ENCODE results near the gene PCYOX1L.

Gene PCYOX1L

DNA sequence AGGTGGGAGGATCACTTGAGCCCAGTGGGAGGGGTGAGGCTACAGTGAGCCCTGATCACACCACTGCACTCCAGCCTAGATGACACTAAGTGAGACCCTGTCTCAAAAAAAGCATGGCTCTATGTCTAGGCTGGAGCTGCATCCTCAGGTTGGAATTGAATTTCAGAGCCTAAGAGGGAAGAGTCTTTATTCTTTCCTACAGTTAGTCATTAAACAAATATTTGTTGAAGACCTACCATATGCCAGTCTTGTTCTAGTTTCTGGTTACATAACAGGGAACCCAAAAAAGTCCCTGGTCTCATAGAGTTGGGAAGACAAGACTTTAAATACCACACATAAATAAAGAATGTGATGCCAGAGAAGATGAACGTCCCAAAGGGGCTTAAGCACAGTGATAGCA lies 19.5 kb upstream of the PCYOX1L start:
- DNase-seq, result no peak

DNA sequence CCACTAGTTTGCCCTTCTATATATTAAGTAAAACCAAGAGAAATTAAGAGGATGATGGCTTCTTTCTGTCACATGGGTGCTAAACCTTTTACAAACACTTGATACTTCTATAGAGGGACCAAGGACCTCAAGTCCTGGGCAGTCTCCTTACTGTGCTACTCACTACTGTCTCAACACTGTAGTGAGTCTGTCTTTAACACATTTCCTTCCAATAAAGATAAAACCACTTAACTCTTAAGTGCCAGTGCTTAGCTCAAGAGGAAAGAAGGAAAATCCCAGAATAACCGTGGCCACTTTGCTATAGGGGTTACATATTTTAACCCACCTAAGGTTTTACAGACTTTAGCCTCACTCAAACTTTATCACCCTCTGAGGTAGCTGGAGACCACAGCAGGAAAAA lies 16.9 kb upstream of the PCYOX1L start:
- DNase-seq, result no peak

DNA sequence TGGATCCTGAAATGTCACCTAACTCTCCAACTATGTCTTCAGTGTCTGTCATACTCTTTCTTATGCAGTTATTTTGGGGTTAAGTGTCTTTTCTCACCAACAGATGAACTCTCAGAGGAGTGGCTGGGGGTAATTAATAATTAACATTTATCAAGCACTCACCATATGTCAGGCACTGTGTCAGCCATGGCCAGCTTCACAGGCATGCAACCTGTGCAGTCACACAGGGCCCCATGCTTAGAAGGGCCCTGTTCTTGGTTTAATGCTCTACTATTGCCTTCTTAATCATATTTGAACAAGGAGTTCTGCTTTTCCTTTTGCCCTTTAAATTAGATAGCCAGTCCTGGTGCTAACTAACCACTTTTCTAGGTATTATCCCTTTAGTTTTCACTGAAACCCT lies 16.0 kb upstream of the PCYOX1L start:
- DNase-seq, result no peak

DNA sequence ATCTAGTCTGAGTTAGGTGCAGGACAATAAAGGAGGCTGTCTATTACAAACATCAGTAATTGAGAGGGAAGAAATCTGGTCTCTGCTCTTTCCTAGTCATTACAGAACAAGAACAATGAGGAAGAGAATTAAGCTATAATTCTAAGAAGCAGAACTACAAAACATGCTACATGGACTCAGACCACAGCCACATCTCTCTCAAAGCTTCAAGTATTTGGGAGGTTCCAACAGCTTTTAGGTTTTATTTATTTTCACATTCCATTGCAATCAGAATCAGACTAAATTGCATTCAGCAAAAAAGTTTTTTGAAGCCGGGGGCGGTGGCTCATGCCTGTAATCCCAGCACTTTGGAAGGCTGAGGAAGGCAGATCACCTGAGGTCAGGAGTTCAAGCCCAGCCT lies 13.7 kb upstream of the PCYOX1L start:
- no peak for DNase-seq

DNA sequence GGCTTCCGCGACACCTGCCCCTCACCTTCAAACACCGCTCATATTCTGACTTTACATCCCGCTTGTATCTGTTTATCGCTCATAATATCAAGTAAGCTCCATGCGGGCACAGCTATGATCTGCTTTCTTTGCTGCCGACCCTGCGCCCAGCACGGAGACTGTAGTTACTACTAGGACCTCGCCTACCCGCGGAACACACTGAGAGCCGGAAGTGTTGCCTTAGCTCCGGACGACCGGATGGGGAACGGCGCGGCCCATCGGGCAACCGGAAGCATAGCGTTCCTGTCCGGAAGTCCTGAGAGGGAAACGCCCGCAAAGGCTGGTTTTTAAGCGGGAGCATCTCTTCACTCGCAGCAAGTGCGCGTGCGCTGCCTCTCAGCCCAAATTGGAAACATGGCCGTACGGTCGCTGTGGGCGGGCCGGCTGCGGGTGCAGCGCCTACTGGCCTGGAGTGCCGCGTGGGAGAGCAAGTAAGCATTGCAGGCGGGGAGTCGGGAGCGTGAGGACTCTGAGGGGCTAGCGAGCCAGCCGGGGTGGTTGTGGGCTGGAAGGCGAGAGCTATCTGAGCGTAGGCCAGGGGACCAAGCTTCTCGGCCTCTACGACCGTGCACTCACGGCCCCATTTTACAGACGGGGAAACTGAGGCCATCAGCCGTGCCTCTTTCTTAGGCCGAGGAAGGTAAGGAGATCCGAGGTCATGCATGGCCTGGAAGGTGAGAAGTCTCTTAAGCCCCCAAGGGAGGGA lies 12.5 kb upstream of the PCYOX1L start, which contains the start of gene GRPEL2:
Gene GRPEL2 (plus strand): TSS at position 353 of the 745 bp plus-strand sequence. CDS start 41 bp downstream, at position 394.
- peak; percentile 82 to 86 for DNase-seq

DNA sequence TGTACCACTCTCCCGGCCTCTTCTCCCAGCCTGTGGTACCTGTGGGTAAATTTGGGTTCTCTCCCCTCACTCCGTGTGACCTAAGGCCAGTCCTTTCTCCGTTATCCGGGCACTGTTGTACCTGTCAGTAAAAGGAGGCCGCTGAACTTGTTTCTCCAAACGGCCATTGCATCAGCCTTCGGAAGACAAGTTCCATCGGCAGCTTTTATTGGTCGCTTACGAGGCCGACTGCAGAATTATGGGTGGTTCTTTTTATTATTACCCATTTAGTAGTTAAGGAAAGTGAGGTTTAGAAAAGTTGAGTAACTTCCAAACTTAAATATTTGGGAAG lies 12.0 kb upstream of the PCYOX1L start:
- DNase-seq, result no peak

DNA sequence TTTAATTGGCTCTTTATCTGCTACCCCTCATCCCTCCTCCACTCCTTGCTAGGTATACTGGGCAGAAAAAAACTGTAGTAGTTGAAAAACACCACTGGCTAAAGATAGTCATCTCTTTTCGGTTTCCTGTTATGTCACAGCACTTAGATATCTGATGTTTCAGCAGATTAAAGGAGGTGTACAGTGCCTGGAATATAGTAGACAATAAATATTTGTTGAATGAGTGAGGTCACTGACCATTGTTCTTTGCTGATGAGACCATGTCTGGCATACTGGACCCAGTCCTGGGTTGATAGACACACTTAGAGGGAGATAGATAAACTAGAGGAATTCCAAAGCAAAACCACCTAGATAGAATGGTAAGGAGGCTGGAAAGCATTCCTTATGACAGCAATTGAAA lies 9.3 kb upstream of the PCYOX1L start:
- no peak for DNase-seq

DNA sequence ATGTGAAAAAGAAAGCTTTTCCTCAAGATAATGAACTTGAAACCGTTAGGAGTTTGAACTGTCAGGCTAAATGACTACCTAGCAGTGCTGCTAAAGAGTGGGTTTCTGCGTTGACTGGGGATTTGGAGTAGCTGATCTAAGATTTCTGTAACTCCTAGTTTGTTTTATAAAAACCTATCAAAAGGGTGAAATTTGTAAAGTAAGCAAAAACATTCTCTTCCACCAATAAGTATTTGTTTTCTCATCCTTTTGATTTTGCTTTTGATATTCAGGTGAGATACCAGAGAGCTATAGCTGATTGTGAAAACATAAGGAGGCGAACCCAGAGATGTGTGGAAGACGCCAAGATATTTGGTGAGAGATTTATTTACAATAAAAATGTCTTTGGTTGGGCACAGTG lies 8.5 kb upstream of the PCYOX1L start:
- DNase-seq, result no peak

DNA sequence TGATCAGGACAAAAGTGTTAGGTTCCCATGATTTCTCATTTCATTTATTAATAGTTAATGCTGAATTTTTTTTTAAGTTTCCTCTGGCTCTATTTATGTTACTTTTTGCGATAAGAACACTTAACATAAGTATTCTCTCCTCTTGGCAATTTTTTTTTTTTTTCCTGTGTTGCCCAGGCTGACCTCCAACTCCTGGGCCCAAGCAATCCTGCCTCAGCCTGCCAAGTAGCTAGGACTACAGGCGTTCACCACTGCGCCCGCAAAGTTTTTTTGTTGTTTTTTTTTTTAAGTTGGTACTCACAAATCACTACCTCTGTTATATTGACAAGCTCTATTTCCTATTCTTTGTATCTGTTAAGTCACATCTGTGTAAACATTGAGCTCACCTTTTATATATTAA lies 5.7 kb upstream of the PCYOX1L start:
- no peak for DNase-seq

DNA sequence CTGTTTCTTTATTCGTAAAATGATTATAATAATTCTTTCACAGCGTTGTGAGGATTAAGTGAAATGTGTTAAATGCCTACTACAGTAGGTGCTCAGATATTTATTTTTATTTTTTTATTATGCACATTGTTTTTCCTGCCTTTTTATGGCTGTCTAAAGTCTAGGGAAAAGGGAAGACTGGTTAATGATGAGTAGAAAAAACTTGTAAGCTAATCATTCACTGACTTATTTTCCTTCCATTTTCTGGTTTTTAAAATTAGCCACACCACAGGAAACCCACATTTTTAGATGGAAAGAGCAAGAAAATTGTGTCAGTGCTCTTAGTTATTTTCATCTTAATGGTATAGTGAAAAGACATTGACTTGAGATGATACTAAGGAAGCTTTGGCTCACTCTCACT lies 3.9 kb upstream of the PCYOX1L start:
- no peak for DNase-seq

DNA sequence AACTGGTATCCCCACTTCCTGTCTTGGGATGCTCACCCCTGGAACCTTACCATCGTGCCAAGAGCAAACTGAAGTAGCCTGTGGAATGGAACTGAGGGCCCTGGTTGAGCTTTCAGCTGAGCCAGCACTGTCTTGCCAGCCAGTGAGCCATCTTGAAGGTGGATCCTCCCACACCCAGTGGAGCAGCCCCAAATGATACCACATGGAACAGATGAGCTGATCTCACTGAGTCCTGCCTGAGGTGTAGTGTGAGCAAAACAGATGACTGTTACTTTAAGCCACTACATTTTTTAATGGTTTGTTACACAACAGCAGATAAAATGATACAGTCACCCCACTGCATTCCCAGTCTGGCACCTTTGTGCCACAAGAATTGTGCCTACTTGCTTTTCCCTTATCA lies 2.2 kb upstream of the PCYOX1L start:
- DNase-seq, result peak in 1 of 2 experiments; percentile 16

DNA sequence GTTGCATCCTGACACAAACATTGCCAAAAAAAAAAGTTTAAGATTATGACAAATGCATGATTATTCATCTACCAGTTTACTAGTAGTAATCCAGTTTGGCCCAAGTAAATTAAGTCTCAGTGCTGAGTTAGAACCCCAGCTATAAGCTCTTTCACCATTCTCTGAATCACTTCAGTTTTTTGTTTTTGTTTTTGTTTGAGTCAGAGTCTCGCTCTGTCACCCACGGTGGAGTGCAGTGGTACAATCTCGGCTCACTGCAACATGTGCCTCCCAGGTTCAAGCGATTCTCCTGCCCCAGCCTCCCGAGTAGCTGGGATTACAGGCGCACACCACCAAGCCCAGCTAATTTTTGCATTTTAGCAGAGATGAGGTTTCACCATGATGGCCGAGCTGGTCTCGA lies 1.5 kb upstream of the PCYOX1L start:
- DNase-seq, result no peak

DNA sequence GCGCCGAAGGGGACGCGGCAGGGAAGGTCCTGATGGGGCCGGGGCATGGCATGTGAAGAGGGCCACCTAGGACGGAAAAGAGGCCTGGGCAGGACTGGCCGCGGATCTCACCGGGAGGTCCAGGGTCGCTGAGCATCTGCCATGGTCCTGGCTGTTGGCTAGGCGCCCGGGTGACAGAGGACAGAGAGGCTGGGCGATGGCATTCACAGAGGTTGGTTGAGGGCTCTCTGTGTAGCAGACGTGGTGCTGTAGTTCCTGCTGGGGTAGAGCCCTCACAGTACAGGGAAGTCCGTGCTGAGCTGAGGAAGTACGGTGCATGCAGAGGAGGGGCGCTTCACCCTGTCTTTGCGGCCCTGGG lies 427 bp downstream of the PCYOX1L start:
- peak in 1 of 2 experiments; percentile 9 for DNase-seq

DNA sequence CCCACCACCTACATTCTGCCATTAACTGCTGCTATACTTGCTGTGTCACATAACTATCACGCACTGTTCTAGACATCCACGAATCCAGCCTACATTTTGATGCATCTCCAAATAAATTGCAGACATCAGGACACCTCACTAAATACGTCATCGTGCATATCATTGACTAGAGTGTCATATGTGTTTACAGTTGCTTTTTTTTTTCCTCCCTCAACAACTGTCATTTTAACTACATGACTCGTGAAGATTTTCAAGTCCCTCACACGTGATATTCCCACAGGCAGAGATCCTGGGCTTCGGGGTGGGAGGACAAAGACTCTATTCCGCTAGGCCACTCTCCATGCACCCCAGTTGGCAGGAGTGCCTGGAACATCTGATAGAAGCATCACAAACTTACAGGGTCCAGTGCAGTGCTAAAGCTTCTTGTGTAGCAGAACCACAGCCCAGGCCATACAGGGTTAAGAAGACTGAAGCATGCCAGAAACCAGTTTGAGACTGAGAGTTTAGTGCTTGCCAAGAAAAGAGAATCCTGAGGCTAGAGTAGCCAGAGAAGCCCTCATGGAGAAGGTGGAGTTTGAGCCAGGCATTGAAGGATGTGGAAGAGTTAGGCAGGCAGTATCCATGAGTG lies 1.1 kb downstream of the PCYOX1L start:
- no peak for DNase-seq

DNA sequence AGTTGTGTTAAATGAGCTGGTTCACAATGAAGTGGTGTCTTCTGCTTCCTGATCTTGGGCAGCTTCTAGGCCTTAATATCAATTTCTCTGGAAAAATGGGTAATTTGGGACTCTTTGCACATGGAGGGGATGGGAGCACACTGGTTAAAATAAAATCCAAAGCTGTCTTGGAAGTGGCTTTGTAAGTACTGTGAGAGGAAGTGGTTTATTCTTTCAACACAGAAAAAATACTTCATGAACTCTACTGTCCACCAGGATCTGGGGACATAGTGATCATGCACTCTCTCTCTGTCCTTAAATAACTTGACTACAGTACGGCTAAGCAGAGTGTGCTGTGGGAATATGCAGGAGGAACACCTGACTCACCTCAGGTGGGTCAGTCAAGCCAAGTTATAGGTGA lies 2.4 kb downstream of the PCYOX1L start:
- no peak for DNase-seq

DNA sequence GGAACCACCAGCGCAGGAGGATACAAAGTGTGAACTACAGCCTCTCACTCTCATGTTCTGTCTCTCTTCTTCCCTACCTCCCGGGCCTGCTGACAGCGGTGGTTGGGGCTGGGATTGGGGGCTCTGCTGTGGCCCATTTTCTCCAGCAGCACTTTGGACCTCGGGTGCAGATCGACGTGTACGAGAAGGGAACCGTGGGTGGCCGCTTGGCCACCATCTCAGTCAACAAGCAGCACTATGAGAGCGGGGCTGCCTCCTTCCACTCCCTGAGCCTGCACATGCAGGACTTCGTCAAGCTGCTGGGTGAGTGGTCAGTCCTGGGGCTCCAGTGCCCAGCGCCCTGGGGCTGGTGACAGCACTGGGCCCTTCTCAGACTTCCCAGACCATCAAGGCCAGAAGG lies 4.7 kb downstream of the PCYOX1L start:
- no peak for DNase-seq

DNA sequence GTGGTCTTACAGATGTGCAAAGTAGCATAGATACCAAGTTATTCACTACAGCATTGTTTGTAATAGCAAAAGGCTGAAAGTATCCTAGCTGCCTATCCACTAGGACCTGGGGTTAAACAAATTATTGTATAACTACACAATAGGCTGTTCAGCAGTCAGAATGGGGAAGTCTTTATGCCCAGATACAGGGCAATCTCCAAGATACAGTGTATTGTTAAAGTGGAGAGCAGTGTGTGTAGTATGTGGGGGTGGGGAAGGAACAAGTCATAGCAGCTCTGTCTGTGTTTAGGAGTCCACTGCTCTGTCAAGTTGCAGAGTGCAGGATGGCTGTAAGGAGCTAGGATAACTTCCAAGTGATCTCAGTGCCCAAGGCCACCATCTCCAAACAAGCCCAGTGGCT lies 5.5 kb downstream of the PCYOX1L start:
- no peak for DNase-seq

DNA sequence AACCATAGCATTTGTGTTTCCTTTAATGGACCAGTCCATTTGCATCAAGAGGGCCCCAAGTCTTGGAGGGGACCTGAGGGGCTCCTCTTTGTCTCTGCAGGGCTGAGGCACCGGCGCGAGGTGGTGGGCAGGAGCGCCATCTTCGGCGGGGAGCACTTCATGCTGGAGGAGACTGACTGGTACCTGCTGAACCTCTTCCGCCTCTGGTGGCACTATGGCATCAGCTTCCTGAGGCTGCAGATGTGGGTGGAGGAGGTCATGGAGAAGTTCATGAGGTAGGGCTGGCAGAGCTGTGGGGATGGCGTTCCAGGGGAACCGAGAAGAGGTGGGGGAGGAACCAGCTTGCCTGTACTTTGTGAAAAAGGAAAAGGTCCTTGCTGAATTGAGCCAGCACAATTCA lies 6.1 kb downstream of the PCYOX1L start:
- no peak for DNase-seq

DNA sequence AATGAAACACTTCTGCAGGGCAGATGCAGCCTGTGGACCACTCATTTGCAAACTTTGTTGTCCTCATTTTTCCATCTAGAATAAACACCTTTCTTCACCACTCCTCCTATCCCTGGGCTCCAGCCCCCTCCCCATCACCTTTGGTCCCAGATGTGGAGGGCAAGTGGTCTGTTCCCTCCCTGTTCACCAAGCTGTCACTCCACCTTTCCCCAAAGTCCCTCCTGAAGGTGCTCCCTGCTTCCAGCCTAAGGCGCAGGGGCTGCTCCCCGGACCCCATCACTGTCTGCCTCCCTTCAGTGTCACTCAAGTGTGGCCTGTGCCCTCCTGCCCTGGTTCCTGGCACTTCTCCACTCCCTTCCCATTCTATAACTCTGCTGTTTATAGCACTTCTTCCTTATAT lies 6.9 kb downstream of the PCYOX1L start:
- no peak for DNase-seq

DNA sequence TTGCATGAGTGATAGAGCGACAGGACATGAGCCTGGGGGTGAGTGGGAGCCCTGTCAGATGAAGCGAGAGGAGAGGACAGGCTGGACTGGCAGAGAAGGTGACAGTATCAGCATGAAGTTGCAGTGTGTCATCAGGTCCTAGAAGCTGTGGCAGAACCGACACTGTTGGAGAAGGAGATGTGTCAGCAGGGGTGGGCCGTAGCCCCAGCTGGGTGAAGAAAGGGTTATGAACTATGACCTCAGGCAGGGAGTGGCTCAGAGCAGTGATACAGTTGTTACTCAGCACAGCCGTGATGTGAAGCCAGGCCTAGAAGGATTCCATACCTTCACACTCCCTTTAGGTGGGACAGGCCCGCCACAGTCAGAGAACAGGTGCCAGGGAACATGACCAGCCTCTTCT lies 7.6 kb downstream of the PCYOX1L start:
- no peak for DNase-seq

DNA sequence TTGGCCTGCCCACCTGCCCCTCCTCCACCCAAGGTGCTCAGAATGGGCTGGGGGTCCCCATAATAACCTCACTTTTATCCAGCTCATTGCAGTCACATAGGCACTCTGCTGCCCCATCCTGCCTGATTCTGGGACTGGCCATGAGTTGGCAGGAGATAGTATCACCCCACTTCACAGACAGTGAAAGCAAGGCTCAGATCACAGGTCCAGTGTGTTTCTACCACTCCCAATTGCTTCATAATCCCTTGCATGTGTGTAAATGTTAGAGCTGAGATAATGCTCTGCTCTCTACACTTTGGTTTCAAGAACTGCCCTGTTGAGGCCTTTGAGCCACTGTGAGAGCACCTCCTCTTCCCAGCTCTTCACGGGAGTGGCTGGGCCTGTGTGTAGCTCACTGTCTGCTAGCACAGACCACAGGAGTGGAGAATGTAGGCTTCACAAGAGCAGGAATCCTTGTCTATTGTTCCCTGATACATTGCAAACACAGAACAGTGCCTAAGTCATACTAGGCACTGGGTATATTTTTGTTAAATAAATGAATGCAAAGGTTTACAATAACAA lies 8.4 kb downstream of the PCYOX1L start:
- no peak for DNase-seq

DNA sequence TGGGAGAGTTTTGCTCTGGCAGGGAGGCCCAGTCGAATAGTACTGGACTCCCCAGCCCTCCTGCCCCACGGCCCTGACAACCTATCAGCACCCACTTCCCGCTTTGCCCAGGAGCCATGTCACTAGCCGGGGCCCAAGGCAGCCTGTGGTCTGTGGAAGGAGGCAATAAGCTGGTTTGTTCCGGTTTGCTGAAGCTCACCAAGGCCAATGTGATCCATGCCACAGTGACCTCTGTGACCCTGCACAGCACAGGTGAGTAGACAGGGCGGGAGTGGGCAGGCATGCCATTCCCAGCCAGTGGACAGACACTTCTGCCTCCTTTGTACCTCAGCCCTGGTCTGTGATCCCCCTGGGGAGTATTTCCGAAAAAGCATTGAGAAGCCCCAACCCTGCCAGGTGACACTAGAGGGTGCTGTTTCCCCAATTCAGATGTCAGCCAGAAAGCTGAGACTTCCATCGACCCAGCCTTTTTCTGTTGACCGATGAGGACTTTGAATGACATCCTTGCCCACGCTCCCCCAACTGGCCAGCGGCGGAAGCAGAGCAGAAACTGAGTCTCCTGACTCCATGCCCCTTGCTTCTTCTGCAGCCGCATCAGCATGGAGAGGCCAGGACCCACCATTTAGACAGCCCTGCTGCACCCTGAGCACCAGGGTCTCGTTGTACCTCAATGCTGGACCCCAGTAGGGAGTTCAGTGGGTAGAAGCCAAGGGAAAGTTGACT lies 9.6 kb downstream of the PCYOX1L start:
- peak; percentile 47 to 54 for DNase-seq

DNA sequence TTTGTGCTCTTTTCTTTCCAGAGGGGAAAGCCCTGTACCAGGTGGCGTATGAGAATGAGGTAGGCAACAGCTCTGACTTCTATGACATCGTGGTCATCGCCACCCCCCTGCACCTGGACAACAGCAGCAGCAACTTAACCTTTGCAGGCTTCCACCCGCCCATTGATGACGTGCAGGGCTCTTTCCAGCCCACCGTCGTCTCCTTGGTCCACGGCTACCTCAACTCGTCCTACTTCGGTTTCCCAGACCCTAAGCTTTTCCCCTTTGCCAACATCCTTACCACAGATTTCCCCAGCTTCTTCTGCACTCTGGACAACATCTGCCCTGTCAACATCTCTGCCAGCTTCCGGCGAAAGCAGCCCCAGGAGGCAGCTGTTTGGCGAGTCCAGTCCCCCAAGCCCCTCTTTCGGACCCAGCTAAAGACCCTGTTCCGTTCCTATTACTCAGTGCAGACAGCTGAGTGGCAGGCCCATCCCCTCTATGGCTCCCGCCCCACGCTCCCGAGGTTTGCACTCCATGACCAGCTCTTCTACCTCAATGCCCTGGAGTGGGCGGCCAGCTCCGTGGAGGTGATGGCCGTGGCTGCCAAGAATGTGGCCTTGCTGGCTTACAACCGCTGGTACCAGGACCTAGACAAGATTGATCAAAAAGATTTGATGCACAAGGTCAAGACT lies 10.3 kb downstream of the PCYOX1L start:
- DNase-seq, result no peak
